ENCODE data around the gene TAL1.
"Not testable (repeated sequence)": the region's sequence is repeated elsewhere in the genome, so short reads cannot be mapped to it uniquely, and the experiment has no call there.

The TAL1 gene

GRCh38 chr1:47232187-47232874 lies at the start of gene TAL1:
TAL1 (minus strand) TSS chr1:47232225; CDS start chr1:47225888, 6,337 bp downstream.
- DNase-seq (ENCODE audit: low read depth in 2 of 2) = no peak

DNA sequence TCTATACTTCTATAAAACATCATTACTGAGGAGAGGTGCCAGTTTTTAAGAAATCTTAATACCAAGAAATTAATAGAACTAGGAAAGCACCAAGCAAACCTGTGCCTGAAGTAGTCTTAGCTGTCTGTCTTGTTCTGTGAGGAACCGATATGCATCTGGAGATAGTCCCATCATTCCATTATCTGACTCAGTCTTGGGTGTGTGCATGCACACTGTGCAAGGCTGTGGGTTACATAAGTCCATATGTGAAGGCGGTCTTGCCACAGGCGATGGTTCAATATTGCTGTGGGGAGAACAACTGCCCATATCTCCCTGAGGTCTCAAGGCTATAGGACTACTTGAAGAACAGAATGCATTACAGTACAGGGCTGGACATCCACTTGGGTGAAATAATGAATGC lies 48.1 kb upstream of the TAL1 start:
- no peak for DNase-seq (ENCODE audit: low read depth in 2 of 2)

DNA sequence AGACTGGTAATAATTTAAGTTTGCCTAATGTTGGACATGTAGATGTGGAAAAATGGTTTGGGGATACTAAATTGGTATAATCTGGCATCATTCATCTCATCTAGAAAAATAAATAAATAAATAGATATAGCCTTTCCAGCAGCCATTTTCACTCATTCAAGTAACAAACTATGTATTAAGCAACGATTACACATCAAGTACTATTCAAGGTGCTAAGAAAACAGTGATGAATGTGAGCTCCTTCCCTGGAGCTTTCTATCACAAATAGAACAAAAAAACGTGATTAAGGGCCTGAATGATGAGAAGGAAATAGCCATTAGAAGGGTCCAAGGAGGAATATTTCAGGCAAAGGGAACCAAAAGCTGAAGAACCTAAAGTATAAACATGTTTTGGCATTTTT lies 44.8 kb upstream of the TAL1 start:
- DNase-seq (ENCODE audit: low read depth in 2 of 2) = no peak

DNA sequence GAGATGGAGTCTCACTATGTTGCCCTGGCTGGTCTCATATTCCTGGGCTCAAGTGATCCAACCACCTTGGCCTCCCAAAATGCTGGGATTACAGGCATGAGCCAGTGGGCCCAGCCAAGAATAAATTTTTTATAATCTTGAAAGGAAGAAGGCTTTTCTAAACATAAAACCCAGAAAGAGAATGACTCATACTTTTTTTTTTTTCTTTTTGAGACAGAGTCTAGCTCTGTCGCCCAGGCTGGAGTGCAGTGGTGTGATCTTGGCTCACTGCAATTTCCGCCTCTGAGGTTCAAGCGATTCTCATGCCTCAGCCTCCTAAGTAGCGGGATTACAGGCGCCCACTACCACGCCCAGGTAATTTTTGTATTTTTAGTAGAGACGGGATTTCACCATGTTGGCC lies 43.8 kb upstream of the TAL1 start:
- DNase-seq (ENCODE audit: low read depth in 2 of 2) = not testable (repeated sequence)

DNA sequence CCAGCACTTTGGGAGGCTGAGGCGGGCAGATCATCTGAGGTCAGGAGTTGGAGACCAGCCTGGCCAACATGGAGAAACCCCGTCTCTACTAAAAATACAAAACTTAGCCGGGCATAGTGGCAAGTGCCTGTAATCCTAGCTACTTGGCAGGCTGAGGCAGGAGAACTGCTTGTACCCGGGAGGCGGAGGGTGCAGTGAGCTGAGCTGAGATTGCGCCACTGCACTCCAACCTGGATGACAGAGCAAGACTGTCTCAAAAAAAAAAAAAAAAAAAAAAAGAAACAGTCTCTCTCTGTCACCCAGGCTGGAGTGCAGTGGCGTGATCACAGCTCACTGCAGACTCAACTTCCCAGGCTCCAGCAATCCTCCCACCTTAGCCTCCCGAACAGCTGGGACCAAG lies 33.5 kb upstream of the TAL1 start:
- not testable (repeated sequence) for DNase-seq (ENCODE audit: low read depth in 2 of 2)

DNA sequence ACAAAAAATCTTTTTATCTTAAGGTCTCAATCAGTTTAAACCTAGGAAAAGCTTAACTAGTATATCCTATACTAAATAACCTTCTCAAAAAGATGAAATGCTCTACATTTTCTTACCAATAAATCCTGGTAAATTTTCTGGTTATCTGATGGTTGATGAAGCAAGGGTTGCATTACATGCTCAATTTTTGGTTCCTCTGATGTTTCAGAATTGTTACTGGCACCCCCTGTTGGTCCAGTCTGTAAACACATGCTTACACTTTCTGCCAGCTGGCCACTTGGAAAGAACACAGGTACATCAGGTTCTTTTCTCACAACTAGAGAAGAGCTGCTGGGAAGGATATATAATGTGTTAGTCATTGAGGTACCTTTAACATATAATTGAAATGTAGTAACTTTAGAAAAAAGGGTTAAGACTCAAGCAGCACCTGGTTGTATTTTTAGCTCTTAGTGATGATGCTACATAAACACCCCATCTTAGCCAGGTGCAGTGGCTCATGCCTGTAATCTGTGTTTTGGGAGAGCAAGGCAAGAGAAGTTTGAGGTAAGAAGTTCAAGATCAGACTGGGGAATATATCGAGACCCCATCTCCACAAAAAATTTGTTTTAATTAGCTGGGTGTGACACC lies 30.9 kb upstream of the TAL1 start:
- DNase-seq (ENCODE audit: low read depth in 2 of 2) = peak in 1 of 2 donors; percentile 6

DNA sequence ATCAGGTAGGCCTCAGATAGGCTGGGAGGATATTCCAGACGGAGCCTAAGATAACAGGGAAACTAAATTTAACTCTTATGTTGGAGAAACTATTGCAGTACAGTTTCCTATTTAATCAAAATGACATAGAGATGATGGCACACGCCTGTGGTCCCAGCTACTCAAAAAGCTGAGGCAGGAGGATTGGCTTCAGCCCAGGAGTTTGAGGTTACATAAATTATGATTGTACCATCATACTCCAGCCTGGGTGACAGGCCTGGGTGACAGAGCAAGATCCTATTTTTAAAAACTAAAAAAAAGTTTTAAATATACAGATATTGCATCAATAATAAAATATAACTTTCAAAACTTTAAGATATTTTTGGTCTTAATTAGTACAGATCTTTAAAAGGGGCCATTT lies 25.2 kb upstream of the TAL1 start:
- DNase-seq (ENCODE audit: low read depth in 2 of 2) = no peak

GRCh38 chr1:47252795-47253194 lies 20.8 kb upstream of the TAL1 start:
- DNase-seq (ENCODE audit: low read depth in 2 of 2) = no peak

DNA sequence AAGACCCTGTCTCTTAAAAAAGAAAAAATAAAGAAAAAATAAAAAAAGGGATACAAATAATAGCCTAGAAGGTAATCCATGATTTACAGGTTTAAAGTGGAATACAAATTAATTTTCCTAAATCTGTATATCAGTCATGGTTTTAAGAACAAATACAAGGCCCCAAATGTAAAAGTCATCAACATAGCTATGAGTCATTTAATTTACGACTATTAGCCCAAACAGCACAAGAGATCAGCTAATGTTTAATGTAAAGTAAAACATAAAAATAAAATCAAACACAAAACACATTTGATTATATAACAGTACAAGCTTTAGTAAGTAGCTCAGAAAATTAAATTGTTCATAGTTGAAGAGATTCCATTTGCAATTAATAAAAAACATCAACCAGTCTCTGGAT lies 20.3 kb upstream of the TAL1 start:
- DNase-seq (ENCODE audit: low read depth in 2 of 2) = no peak

DNA sequence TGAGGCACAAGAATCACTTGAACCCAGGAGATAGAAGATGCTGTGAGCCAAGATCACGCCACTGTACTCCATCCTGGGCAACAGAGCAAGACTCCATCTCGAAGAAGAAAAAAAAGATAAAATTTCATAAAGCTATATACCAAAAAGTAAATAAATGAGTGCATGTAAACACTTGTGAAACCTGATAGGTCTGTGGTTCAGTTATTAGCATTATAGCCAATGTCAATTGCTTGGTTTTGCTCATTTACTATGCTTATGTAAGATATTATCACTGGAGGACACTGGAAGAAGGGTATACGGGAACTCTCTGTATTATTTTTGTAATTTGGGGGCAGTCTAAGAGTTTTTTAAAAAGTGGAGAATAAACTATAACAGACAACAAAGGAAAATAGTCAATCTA lies 17.7 kb upstream of the TAL1 start:
- DNase-seq (ENCODE audit: low read depth in 2 of 2) = no peak

DNA sequence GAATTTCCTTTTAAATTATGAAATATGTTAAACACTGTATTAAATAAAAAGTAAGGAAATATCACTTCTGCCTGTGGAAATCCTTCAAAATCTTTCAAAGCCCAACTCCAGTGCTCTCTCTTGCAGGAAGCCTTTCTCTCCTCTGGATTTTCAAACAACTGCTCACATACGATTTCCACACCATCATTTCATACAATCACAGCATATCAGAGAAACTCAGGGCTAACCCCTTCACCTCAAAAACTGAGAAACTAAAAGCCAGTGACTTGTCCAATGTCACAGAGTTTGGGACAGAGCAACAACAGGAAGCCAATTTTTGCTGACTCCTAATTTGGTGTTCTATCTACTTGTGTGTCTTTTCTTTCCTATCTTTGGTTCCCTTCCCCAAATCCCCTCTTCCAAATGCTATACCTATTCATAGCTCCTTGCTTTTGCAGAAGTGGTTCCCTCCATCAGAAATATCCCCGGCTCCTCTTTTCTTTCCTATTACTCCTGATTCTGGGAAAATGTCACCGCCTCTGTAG lies 12.4 kb upstream of the TAL1 start:
- no peak for DNase-seq (ENCODE audit: low read depth in 2 of 2)

DNA sequence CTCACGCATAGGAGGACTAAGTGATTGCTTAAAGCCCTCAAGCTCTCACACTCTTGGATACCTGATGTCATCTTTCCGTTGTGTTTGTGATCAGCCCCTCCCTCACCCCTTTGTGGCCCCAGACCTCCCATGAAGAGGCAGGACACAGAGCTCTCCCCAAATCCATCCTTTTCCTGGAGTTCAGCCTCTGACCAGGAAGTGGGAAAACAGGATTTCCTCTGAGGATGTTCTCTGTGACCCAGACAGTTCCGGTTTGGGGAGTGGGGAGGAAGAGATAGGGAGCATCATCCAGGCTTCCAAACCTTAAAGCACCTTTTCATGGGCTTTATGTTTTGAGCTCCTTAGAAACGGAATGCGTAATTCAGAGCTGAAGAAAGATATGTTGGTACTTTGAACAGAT lies 11.9 kb upstream of the TAL1 start:
- no peak for DNase-seq (ENCODE audit: low read depth in 2 of 2)

- DNase-seq (ENCODE audit: low read depth in 2 of 2) = no peak
Observed at GRCh38 chr1:47241114-47242113, 9.4 kb upstream of the TAL1 start.

DNA sequence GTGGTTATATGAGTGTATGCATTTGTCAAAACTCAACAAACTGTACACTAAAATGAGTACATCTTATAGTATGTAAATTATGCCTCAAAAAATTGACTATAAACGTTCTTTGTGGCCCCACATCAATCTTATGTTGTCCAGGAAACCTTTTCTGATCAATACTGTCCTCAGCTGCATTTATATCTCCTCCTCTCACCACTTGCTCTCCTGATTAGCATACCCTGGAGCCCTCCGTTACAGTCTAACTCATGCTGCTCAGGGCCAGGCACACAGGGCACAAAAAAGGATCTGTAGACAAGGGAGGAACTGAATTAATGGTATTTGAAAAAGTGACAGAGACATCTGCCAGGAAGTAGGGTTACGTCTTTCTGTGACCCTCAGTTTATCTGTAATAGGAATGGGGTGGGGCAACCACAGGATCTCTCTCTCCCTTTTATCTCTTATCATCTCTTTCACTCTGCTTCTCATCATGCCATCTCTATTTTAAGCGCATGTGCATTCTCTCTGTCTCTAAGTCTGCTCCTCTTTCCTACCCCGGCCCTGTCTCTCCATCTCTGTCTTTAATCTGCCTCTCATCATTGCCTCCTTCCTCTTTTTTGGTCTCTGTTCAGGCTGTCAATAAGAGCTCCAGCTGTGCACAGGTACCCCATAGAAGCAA lies 7.0 kb upstream of the TAL1 start:
- DNase-seq (ENCODE audit: low read depth in 2 of 2) = no peak

DNA sequence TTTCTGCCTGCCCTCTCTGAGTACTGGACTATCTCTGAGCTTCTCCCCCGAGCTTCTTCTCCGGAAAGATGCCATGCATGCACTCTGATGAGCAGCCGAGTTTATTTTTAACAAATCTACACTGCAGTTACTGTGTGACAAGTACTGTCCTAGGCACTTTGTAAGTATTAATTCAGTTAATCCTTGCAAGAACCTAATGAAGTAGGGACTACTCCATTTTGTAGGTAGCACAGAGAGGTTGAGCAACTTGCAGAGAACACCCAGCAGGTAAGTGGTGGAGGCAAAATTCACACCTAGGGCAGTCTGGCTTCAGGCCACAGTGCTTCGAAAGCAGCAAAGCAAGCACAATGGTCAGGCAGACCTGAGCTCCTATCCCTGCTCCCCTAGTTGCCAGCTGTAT lies 3.8 kb upstream of the TAL1 start:
- DNase-seq (ENCODE audit: low read depth in 2 of 2) = no peak

GRCh38 chr1:47235241-47235681 lies 3.2 kb upstream of the TAL1 start:
- DNase-seq (ENCODE audit: low read depth in 2 of 2) = no peak

- DNase-seq (ENCODE audit: low read depth in 2 of 2) = no peak
Observed at GRCh38 chr1:47233186-47233585, 1.2 kb upstream of the TAL1 start.

DNA sequence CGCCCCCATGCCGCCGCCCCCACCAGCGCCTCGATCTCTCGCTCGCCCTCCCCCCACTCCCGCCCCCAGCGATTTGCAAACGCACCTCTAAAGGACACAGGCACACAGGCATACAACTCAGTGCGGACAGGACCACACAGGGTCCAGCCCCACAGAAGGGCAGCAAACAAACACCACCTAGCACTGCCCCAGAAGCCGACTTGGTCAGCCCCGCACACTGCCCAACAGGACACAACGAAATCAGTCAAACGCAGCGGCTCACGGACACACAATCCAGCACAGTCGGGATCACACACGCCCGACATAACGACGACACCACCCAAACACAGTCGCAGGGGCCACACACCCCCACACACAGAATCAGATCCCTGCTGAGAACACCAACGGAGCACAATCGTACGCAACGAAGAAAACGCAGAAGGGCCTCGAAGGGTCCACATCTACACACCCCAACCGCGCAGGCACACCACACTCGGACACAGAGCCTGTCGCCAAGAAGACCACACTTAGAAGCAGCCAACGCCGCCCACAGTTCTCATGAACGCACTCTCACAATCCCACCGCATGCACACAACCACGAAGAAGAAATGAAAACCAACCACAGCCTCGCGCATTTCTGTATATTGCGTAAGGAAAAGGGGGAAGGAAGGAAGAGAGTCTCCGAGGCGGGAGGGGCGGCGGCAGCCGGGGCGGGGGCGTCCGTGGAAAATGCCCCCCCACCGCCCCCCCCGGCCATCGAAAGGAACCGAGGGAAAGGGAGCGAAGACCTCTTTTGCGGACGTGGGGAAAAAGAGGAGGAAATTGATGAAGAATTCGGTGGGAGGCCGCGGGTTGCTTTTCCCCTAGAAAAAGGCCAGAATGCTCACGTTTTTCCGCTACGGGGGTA lies 481 bp downstream of the TAL1 start:
- DNase-seq (ENCODE audit: low read depth in 2 of 2) = no peak

GRCh38 chr1:47230692-47231300 lies 1.2 kb downstream of the TAL1 start:
- DNase-seq (ENCODE audit: low read depth in 2 of 2) = no peak
